GM19372 (cell line): ENCODE results near the gene NIT1.
A peak's percentile ranks its signal among the peaks of the same experiment; 100 is the strongest.

Source experiments
- ATAC-seq: cut with Tn5 transposase; IDR thresholded peaks from one replicate; pipeline ENCODE4 v1.9.1; 2021; ENCODE audit warnings: mild to moderate bottlenecking, low read depth, moderate library complexity; ENCODE audit not compliant: unreplicated experiment

NIT1 gene

GRCh38 chr1:161117759-161118581 lies at the start of gene NIT1, which contains the start of gene PFDN2:
Gene NIT1, plus strand, starts transcription at chr1:161118105. Its CDS starts 72 bp downstream, at chr1:161118177.
Gene PFDN2, minus strand, starts transcription at chr1:161118037. Its CDS starts 11 bp downstream, at chr1:161118026.
- peak; percentile 76 for ATAC-seq

GRCh38 chr1:161068306-161069234 lies 49.3 kb upstream of the NIT1 start:
- ATAC-seq = peak; percentile 58

- no peak for ATAC-seq
Observed at GRCh38 chr1:161069241-161069640, 48.7 kb upstream of the NIT1 start.

GRCh38 chr1:161069731-161070270 lies 48.1 kb upstream of the NIT1 start, which contains the start of gene ARHGAP30:
Gene ARHGAP30, minus strand, starts transcription at chr1:161069891. Its CDS starts 267 bp downstream, at chr1:161069624.
- peak; percentile 84 for ATAC-seq

GRCh38 chr1:161070761-161071160 lies 47.1 kb upstream of the NIT1 start:
- no peak for ATAC-seq

- no peak for ATAC-seq
Observed at GRCh38 chr1:161071886-161072371, 46.0 kb upstream of the NIT1 start.

GRCh38 chr1:161072751-161073449 lies 45.0 kb upstream of the NIT1 start:
- no peak for ATAC-seq

GRCh38 chr1:161073474-161074121 lies 44.3 kb upstream of the NIT1 start:
- no peak for ATAC-seq

GRCh38 chr1:161074676-161075368 lies 43.1 kb upstream of the NIT1 start:
- ATAC-seq = no peak

- ATAC-seq = no peak
Observed at GRCh38 chr1:161076410-161076809, 41.5 kb upstream of the NIT1 start.

GRCh38 chr1:161077426-161077825 lies 40.5 kb upstream of the NIT1 start:
- ATAC-seq = no peak

- ATAC-seq = no peak
Observed at GRCh38 chr1:161079436-161080110, 38.3 kb upstream of the NIT1 start.

GRCh38 chr1:161080441-161081405 lies 37.2 kb upstream of the NIT1 start:
- no peak for ATAC-seq

GRCh38 chr1:161081519-161081918 lies 36.4 kb upstream of the NIT1 start:
- no peak for ATAC-seq

- no peak for ATAC-seq
Observed at GRCh38 chr1:161082483-161082882, 35.4 kb upstream of the NIT1 start.

- no peak for ATAC-seq
Observed at GRCh38 chr1:161082996-161083747, 34.7 kb upstream of the NIT1 start.
